Esophagus squamous epithelium (tissue), 5 donors: Measurements from ENCODE around the gene HAL. TPM values are rescaled to one million over a fixed set of nuclear protein-coding genes. Genes with fewer than 3 reads are reported as not detected.

ENCODE experiments used
- DNase-seq: peaks from one replicate; lab custom pipeline; 2025; lab: John Stamatoyannopoulos, UW
- H3K27ac ChIP-seq, 4 donors: fragments of 200-600 bp; sonication (generic); one replicate each; pipeline ENCODE4 v1.5.1; 2016 to 2019; ENCODE audit warnings: mild to moderate bottlenecking in 1 of 4
- H3K27me3 ChIP-seq, 4 donors: fragments of 200-600 bp; sonication (generic); 1 replicate in 3 of 4; 2 replicates in 1 of 4; pipeline versions ENCODE4 v1.5.1 to v1.6.0; 2017 to 2021; ENCODE audit warnings: antibody characterized with exemption in 1 of 4
- H3K36me3 ChIP-seq, 3 donors: fragments of 200-600 bp; sonication (generic); one replicate each; pipeline ENCODE4 v1.5.1; 2016 to 2019
- H3K4me1 ChIP-seq, 3 donors: fragments of 200-600 bp; sonication (generic); one replicate each; pipeline ENCODE4 v1.5.1; 2017 to 2019
- H3K4me3 ChIP-seq, 4 donors: fragments of 200-600 bp; sonication (generic); 1 replicate in 3 of 4; 2 replicates in 1 of 4; pipeline ENCODE4 v1.5.1; 2016 to 2019; ENCODE audit warnings: mild to moderate bottlenecking in 2 of 4, moderate library complexity in 1 of 4
- H3K9me3 ChIP-seq, 3 donors: fragments of 200-600 bp; sonication (generic); one replicate each; pipeline ENCODE4 v1.5.1; 2016 to 2019
- POLR2A ChIP-seq, 4 donors: fragments of 450-650 bp; IDR thresholded peaks; one replicate each; pipeline ENCODE4 v1.6.1; 2017; ENCODE audit warnings: antibody characterized with exemption in 4 of 4, mild to moderate bottlenecking in 4 of 4, moderate library complexity in 3 of 4
- WGBS, 2 donors: methylation state at CpG; one replicate each; pipeline ENCODE4 v1.1.5; 2018; 5-methylcytosine and 5-hydroxymethylcytosine counted together
- intact Hi-C: fragments of 100-400 bp; cut with DNase I; formaldehyde crosslinking; loops from one replicate; pipeline ENCODE4 v1.15.0; 2022
- total RNA-seq, 4 donors: library from RNA; depleted of rRNA; stranded (reverse); fragments of >200 nt; gene quantifications; one replicate each; pipeline ENCODE4 v1.1.0, GENCODE V29; 2016
- TF ChIP-seq, protein P1 (sequence below), 6 experiments: fragments of 450-650 bp in 4 of 6; fragments of 200-600 bp in 2 of 6; sonication (generic) in 2 of 6; IDR thresholded peaks; one replicate each; pipeline ENCODE4 v1.5.1; 2016 to 2019; ENCODE audit warnings: antibody characterized with exemption in 6 of 6, mild to moderate bottlenecking in 4 of 6, moderate library complexity in 4 of 6
- donor health status: DM: yes; HTN: yes; CAD: no.

HAL gene
- total RNA-seq, 4 donors from 2014 or later: 0.21 to 2.2 (median 0.32) TPM

- Histone ChIP-seq H3K4me3 (no peak overlapping the region), H3K27ac (no peak overlapping the region), H3K9me3 (no peaks in the 10 kb centered on the region), H3K4me1 (no peaks in the 10 kb centered on the region), H3K36me3 (no peaks in the 10 kb centered on the region), H3K27me3 (no peaks in the 10 kb centered on the region)
- TF ChIP-seq, protein P1, sequence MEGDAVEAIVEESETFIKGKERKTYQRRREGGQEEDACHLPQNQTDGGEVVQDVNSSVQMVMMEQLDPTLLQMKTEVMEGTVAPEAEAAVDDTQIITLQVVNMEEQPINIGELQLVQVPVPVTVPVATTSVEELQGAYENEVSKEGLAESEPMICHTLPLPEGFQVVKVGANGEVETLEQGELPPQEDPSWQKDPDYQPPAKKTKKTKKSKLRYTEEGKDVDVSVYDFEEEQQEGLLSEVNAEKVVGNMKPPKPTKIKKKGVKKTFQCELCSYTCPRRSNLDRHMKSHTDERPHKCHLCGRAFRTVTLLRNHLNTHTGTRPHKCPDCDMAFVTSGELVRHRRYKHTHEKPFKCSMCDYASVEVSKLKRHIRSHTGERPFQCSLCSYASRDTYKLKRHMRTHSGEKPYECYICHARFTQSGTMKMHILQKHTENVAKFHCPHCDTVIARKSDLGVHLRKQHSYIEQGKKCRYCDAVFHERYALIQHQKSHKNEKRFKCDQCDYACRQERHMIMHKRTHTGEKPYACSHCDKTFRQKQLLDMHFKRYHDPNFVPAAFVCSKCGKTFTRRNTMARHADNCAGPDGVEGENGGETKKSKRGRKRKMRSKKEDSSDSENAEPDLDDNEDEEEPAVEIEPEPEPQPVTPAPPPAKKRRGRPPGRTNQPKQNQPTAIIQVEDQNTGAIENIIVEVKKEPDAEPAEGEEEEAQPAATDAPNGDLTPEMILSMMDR (IDR thresholded peaks at IDR 0.05): no peak
- TF ChIP-seq POLR2A (IDR thresholded peaks at IDR 0.05): no peak
- DNase-seq: no peak
- 33 to 55% methylated on average over 4 of the region's 4 CpGs for WGBS, 2 donors
- intact Hi-C loops: no loop called here
Measured at GRCh38 chr12:95949477-95950206, 46.5 kb downstream of the HAL start.

DNA sequence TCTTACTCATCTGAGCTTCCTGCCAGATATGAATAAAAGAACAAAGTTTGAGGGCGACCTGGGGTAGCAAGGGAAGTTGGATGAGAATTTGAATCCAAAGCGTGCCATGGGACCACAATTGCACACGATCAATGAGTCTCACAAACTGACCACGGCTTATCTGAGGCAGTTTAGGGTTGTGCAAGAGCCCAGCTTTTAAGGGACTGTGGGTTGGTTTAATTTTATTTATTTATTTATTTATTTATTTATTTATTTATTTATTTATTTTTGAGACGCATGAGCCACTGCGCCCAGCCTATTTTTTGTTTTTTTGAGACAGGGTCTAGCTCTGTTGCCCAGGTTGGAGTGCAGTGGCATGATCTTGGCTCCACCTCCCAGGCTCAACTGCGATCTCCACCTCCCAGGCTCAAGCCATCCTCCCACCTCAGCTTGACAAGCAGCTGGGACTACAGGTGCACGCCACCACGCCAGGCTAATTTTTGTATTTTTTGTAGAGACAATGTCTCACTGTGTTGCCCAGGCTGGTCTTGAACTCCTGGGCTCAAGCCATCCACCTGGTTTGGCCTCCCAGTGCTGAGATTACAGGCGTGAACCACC is 51.9 kb downstream of the HAL start:
- Histone ChIP-seq H3K27ac (no peak overlapping the region), H3K27me3 (no peaks in the 10 kb centered on the region), H3K4me1 (peaks cover 3 to 21% (median 4%) of the 10 kb centered on the region in 3 donors), H3K9me3 (no peaks in the 10 kb centered on the region), H3K4me3 (no peak overlapping the region), H3K36me3 (no peaks in the 10 kb centered on the region)
- WGBS, 2 donors: 82 to 89% methylated on average over 10 of the region's 10 CpGs
- TF ChIP-seq POLR2A (IDR thresholded peaks at IDR 0.05): no peak
- TF ChIP-seq, protein P1 (IDR thresholded peaks at IDR 0.05): no peak
- intact Hi-C loops: no loop called here
- DNase-seq: no peak

DNA sequence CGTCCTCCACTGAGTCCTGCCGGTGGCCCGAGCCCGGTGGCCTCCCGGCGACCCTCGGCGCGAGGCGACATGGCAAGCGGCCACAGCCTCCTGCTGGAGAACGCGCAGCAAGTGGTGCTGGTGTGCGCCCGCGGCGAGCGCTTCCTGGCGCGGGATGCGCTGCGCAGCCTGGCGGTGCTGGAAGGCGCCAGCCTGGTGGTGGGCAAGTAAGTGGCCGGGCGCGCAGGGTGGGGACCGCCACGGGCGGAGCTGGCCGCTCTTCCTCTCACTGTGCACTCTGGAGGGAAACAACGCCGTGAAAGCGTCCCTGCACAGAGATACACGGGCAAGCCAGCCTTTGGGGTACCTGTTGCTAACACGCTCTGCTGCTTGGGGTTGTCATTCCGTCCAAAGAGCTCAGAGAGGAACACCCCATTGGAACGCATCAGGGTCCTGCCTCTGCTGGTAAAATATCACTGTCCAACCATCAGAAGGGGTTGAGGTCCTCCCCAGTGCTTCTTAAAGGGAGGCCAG is 52.8 kb downstream of the HAL start, which contains the start of gene AMDHD1:
Gene AMDHD1, plus strand, starts transcription at position 2 of the 513 bp plus-strand sequence. Its CDS starts 68 bp downstream, at position 70.
- Histone ChIP-seq H3K27me3 (no peaks in the 10 kb centered on the region), H3K9me3 (no peaks in the 10 kb centered on the region), H3K36me3 (no peaks in the 10 kb centered on the region), H3K4me3 (peak within 1 kb of the TSS; percentile 58 to 89 (median 78)), H3K4me1 (peaks cover 3 to 21% (median 4%) of the 10 kb centered on the region in 3 donors), H3K27ac (peak within 1 kb of the TSS; percentile 75 to 91 (median 84))
- TF ChIP-seq POLR2A (IDR thresholded peaks at IDR 0.05): no peak
- TF ChIP-seq, protein P1 (IDR thresholded peaks at IDR 0.05): peak in 2 of 6 experiments; percentile 36 to 37
- no peak for DNase-seq
- intact Hi-C loops: no loop called here
- 0% methylated on average over 2 of the region's 38 CpGs for WGBS, 2 donors

GRCh38 chr12:95942524-95943329 is 53.4 kb downstream of the HAL start, which contains the start of gene CCDC38:
TSS of gene CCDC38 (minus strand) at chr12:95942614. CDS start at chr12:95936509, 6,105 bp downstream.
- intact Hi-C loops: no loop called here
- TF ChIP-seq POLR2A (IDR thresholded peaks at IDR 0.05): peak in 2 of 4 donors; percentile 10 to 18
- TF ChIP-seq, protein P1 (IDR thresholded peaks at IDR 0.05): no peak
- WGBS, 2 donors: 0 to 2% methylated on average over 9 to 12 of the region's 51 CpGs
- Histone ChIP-seq H3K4me3 (peak within 1 kb of the TSS; percentile 58 to 89 (median 78)), H3K9me3 (no peaks in the 10 kb centered on the region), H3K27ac (peak within 1 kb of the TSS; percentile 75 to 91 (median 84)), H3K4me1 (peaks cover 3 to 21% (median 4%) of the 10 kb centered on the region in 3 donors), H3K27me3 (no peaks in the 10 kb centered on the region), H3K36me3 (no peaks in the 10 kb centered on the region)
- DNase-seq: peak; percentile 13
